Measurements from ENCODE around the gene PLA2G5. TPM values are rescaled to one million over a fixed set of nuclear protein-coding genes. Genes with fewer than 3 reads are reported as not detected.

PLA2G5 gene
- total and polyA plus RNA-seq, 7 donors, result 0.43 to 1.2 (median 0.53) TPM; not detected in 2

- no peak for ATAC-seq
- 88 to 89% (median 89%) methylated on average over 3 of the region's 3 CpGs for WGBS, 3 donors
- DNase-seq, result no peak
Observed at GRCh38 chr1:20134995-20135394, 65.0 kb downstream of the PLA2G5 start.

DNA sequence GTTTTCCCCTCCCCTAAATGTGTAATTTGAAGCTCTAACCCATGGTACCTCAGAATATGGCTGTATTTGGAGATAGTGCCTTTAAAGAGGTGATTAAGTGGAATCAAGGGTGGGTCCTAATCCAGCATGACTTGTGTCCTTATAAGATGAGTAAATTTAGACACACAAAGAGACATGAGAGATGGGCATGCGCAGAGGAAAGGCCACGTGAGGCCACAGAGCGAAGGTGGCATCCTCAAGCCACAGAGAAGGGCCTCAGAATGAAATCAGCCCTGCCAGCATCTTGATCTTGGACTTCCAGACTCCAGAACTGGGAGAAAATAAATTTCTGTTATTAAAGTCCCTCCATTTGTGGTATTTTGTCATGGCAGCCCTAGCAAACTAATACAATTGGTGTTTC is 66.3 kb downstream of the PLA2G5 start:
- WGBS, 3 donors, result 91 to 96% (median 92%) methylated on average over 3 of the region's 3 CpGs

More at GRCh38 chr1:20134995-20135394, 65.0 kb downstream of the PLA2G5 start:
- Histone ChIP-seq H3K27ac (no peak overlapping the region), H3K27me3 (ENCODE audit: insufficient read depth in 3 of 3, low read length in 2 of 3) (no peaks in the 10 kb centered on the region), H3K36me3 (ENCODE audit: insufficient read depth in 1 of 2, low read depth in 1 of 2) (no peaks in the 10 kb centered on the region), H3K4me3 (no peak overlapping the region), H3K9me3 (no peaks in the 10 kb centered on the region), H3K4me1 (no peaks in the 10 kb centered on the region)
- TF ChIP-seq, protein P1, sequence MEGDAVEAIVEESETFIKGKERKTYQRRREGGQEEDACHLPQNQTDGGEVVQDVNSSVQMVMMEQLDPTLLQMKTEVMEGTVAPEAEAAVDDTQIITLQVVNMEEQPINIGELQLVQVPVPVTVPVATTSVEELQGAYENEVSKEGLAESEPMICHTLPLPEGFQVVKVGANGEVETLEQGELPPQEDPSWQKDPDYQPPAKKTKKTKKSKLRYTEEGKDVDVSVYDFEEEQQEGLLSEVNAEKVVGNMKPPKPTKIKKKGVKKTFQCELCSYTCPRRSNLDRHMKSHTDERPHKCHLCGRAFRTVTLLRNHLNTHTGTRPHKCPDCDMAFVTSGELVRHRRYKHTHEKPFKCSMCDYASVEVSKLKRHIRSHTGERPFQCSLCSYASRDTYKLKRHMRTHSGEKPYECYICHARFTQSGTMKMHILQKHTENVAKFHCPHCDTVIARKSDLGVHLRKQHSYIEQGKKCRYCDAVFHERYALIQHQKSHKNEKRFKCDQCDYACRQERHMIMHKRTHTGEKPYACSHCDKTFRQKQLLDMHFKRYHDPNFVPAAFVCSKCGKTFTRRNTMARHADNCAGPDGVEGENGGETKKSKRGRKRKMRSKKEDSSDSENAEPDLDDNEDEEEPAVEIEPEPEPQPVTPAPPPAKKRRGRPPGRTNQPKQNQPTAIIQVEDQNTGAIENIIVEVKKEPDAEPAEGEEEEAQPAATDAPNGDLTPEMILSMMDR (IDR thresholded peaks at IDR 0.05), result no peak
- intact Hi-C loops (cut with DNase I), result no loop called here

DNA sequence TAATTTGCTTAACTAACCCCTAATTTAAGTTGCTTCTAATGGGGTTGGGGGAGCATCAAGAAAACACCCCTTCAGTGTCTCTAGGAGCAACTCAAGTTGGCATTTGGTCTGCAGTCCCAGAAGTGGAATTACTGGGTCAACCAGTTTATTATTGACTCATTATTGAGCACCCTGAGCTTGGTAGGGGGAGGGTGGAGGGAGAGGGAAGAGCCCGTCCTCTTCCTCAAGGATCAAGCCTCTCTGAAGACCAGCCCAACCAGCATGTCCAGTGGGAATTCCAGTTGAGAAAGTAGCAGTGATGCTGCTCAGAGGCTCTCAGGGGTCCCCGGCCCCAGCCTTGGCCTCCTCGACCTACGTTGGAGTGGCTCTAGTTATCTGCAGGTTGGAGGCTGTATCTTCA is 67.1 kb downstream of the PLA2G5 start:
- Histone ChIP-seq H3K27me3 (ENCODE audit: insufficient read depth in 3 of 3, low read length in 2 of 3) (peaks cover 0 to 3% (median 0%) of the 10 kb centered on the region in 3 donors), H3K27ac (no peak overlapping the region), H3K4me1 (no peaks in the 10 kb centered on the region), H3K36me3 (ENCODE audit: insufficient read depth in 1 of 2, low read depth in 1 of 2) (no peaks in the 10 kb centered on the region), H3K4me3 (no peak overlapping the region), H3K9me3 (no peaks in the 10 kb centered on the region)
- DNase-seq (no peak), ATAC-seq (no peak)
- intact Hi-C loops (cut with DNase I), result no loop called here
- TF ChIP-seq, protein P1 (IDR thresholded peaks at IDR 0.05), result no peak
- WGBS, 3 donors, result 90 to 95% (median 92%) methylated on average over 4 of the region's 4 CpGs

More for the DNA sequence above, 66.3 kb downstream of the PLA2G5 start:
- no peak overlapping the region for H3K4me3 ChIP-seq
- DNase-seq, result no peak
- no peak for ATAC-seq
- H3K27me3 ChIP-seq (ENCODE audit: insufficient read depth in 3 of 3, low read length in 2 of 3), result peaks cover 0 to 3% (median 0%) of the 10 kb centered on the region in 3 donors
- H3K4me1 ChIP-seq, result no peaks in the 10 kb centered on the region
- intact Hi-C loops (cut with DNase I), result no loop called here
- H3K27ac ChIP-seq, result no peak overlapping the region
- TF ChIP-seq, protein P1 (IDR thresholded peaks at IDR 0.05), result no peak
- H3K9me3 ChIP-seq, result no peaks in the 10 kb centered on the region
- H3K36me3 ChIP-seq (ENCODE audit: insufficient read depth in 1 of 2, low read depth in 1 of 2), result no peaks in the 10 kb centered on the region

DNA sequence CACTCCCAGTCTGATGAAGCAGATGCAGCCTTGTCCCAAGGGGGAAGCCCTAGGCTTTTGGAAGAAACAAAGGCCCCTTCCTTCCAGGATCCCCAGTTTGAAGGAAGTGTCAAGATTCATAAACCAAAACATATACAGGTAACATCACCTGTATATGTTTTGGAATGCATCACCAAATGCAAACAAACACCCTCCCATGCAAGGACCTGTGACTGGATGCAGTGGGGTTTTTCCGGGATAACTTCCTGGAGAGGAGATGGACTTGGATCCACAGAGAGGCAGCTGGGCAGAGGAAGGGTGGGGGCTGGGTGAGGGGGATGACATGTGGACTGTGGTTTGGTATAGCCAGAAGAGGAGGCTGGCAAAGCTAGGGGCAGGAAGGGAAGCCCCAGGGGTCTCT is 67.6 kb downstream of the PLA2G5 start:
- H3K4me3 ChIP-seq, result no peak overlapping the region
- H3K9me3 ChIP-seq, result no peaks in the 10 kb centered on the region
- no peaks in the 10 kb centered on the region for H3K4me1 ChIP-seq
- ATAC-seq, result no peak
- H3K27me3 ChIP-seq (ENCODE audit: insufficient read depth in 3 of 3, low read length in 2 of 3), result peaks cover 0 to 3% (median 0%) of the 10 kb centered on the region in 3 donors
- DNase-seq, result no peak
- TF ChIP-seq, protein P1 (IDR thresholded peaks at IDR 0.05), result no peak
- H3K36me3 ChIP-seq (ENCODE audit: insufficient read depth in 1 of 2, low read depth in 1 of 2), result no peaks in the 10 kb centered on the region
- no peak overlapping the region for H3K27ac ChIP-seq
- intact Hi-C loops (cut with DNase I), result no loop called here
- WGBS, 3 donors, result 56 to 60% (median 57%) methylated on average over 1 of the region's 1 CpG

- DNase-seq, result no peak
- TF ChIP-seq, protein P1 (IDR thresholded peaks at IDR 0.05), result no peak
- H3K27me3 ChIP-seq (ENCODE audit: insufficient read depth in 3 of 3, low read length in 2 of 3), result peaks cover 0 to 3% (median 0%) of the 10 kb centered on the region in 3 donors
Observed at GRCh38 chr1:20138346-20138745, 68.4 kb downstream of the PLA2G5 start.

More at GRCh38 chr1:20138346-20138745, 68.4 kb downstream of the PLA2G5 start:
- Histone ChIP-seq H3K4me3 (no peak overlapping the region), H3K4me1 (no peaks in the 10 kb centered on the region), H3K27ac (no peak overlapping the region), H3K36me3 (ENCODE audit: insufficient read depth in 1 of 2, low read depth in 1 of 2) (no peaks in the 10 kb centered on the region), H3K9me3 (no peaks in the 10 kb centered on the region)
- no peak for ATAC-seq
- intact Hi-C loops (cut with DNase I), result no loop called here
- 86 to 96% (median 91%) methylated on average over 6 of the region's 6 CpGs for WGBS, 3 donors

All from psoas muscle (tissue), 8 donors.